ENCODE measurements around the gene LIN28A.

LIN28A gene

GRCh38 chr1:26459148-26459547, 48.5 kb downstream of the LIN28A start:
- DNase-seq (ENCODE audit: low read depth), result no peak
- H3K4me3 ChIP-seq (ENCODE audit: low read depth, low read length), result no peak overlapping the region
- TF ChIP-seq, protein P1, sequence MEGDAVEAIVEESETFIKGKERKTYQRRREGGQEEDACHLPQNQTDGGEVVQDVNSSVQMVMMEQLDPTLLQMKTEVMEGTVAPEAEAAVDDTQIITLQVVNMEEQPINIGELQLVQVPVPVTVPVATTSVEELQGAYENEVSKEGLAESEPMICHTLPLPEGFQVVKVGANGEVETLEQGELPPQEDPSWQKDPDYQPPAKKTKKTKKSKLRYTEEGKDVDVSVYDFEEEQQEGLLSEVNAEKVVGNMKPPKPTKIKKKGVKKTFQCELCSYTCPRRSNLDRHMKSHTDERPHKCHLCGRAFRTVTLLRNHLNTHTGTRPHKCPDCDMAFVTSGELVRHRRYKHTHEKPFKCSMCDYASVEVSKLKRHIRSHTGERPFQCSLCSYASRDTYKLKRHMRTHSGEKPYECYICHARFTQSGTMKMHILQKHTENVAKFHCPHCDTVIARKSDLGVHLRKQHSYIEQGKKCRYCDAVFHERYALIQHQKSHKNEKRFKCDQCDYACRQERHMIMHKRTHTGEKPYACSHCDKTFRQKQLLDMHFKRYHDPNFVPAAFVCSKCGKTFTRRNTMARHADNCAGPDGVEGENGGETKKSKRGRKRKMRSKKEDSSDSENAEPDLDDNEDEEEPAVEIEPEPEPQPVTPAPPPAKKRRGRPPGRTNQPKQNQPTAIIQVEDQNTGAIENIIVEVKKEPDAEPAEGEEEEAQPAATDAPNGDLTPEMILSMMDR (conservative IDR thresholded peaks at IDR 0.05; ENCODE audit: low read depth, low read length), result no peak

DNA sequence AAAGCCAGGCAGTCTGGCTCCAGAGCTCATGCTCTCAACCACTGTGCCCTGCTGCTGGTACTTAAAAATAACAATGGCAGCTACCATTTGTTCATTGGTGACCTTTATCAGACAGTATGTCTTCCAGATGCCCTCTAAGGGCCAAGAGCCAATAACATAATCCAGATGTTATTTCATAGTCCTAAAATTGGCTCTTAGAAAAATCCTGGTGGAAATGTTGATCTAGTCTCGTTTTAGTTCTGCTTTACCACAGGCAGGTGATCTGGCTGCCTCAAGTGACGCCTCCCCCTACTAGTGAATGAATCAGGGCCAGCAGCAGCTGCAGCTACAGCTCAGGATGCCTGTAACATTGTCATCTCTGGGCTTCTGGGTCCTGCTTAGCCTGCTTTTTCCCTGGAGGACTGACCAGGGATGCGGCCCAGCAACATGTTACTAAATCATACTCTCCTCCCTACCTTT, 49.0 kb downstream of the LIN28A start:
- no peak overlapping the region for H3K4me3 ChIP-seq (ENCODE audit: low read depth, low read length)
- no peak for DNase-seq (ENCODE audit: low read depth)
- TF ChIP-seq, protein P1 (conservative IDR thresholded peaks at IDR 0.05; ENCODE audit: low read depth, low read length), result no peak

- no peak for DNase-seq (ENCODE audit: low read depth)
- TF ChIP-seq, protein P1 (conservative IDR thresholded peaks at IDR 0.05; ENCODE audit: low read depth, low read length), result no peak
- H3K4me3 ChIP-seq (ENCODE audit: low read depth, low read length), result no peak overlapping the region
Measured at GRCh38 chr1:26468911-26469310, 58.3 kb downstream of the LIN28A start.

- TF ChIP-seq, protein P1 (conservative IDR thresholded peaks at IDR 0.05; ENCODE audit: low read depth, low read length), result no peak
- DNase-seq (ENCODE audit: low read depth), result no peak
- no peak overlapping the region for H3K4me3 ChIP-seq (ENCODE audit: low read depth, low read length)
Measured at GRCh38 chr1:26469558-26469957, 58.9 kb downstream of the LIN28A start.

- no peak for DNase-seq (ENCODE audit: low read depth)
- TF ChIP-seq, protein P1 (conservative IDR thresholded peaks at IDR 0.05; ENCODE audit: low read depth, low read length), result no peak
- peak overlapping the region; percentile 81 for H3K4me3 ChIP-seq (ENCODE audit: low read depth, low read length)
Measured at GRCh38 chr1:26470878-26471497, 60.4 kb downstream of the LIN28A start.

- peak overlapping the region; percentile 81 for H3K4me3 ChIP-seq (ENCODE audit: low read depth, low read length)
- DNase-seq (ENCODE audit: low read depth), result peak; percentile 81
- TF ChIP-seq, protein P1 (conservative IDR thresholded peaks at IDR 0.05; ENCODE audit: low read depth, low read length), result no peak
Measured at GRCh38 chr1:26471498-26472319, 61.1 kb downstream of the LIN28A start.
